Measurements from ENCODE around the gene CHRM2. TPM values are rescaled to one million over a fixed set of nuclear protein-coding genes. Genes with fewer than 3 reads are reported as not detected.

CHRM2 gene
- total RNA-seq, 1 experiment from 2014 or later = not detected

DNA sequence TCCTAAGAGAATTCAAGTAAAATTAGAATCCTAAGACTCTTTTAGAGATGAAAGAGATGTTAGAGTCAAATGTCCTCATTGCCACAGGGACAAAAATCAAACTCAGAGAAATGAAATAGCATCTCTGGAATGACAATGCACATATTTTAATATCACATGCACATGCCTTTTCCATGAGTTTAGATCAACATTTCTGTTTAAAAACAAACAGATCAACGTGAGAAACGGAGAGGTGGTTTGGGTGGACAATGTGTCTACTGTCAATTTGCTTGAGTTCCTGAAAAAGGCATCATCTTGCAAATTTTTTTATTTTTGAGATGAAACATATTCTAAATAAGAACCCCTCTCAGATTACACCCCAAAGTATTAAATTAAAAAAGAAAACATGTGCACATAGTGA lies 130.0 kb downstream of the CHRM2 start:
- Histone ChIP-seq H3K4me2 (ENCODE audit: insufficient read depth, insufficient read length, low read length) (no peak overlapping the region), H2BK120ac (ENCODE audit: low read depth, low read length, poor library complexity, severe bottlenecking) (no peak overlapping the region), H2BK5ac (ENCODE audit: insufficient read length, low read length) (no peak overlapping the region), H3K79me1 (ENCODE audit: insufficient read depth, low read depth, low read length, poor library complexity, severe bottlenecking) (no peaks in the 10 kb centered on the region), H3K9ac (ENCODE audit: extremely low read depth, insufficient read length, low read length) (no peak overlapping the region), H2BK12ac (ENCODE audit: insufficient read length, low read depth, low read length) (no peak overlapping the region), H2AK5ac (ENCODE audit: insufficient read length, low read length) (no peak overlapping the region), H3K56ac (ENCODE audit: insufficient read length, low read depth, low read length) (no peak overlapping the region), H3K27me3 (ENCODE audit: insufficient read depth, low read length) (no peaks in the 10 kb centered on the region), H4K20me1 (ENCODE audit: control insufficient read depth, insufficient read depth, insufficient read length) (no peaks in the 10 kb centered on the region), H3K4me1 (ENCODE audit: insufficient read depth, low read length) (peaks cover 6% of the 10 kb centered on the region; the same call in 1 of the 2 replicates), H3K79me2 (ENCODE audit: insufficient read depth, low read length) (no peaks in the 10 kb centered on the region), H3K27ac (ENCODE audit: insufficient read length, low read depth, low read length) (no peak overlapping the region), H2BK20ac (ENCODE audit: low read depth, low read length, poor library complexity, severe bottlenecking) (no peak overlapping the region), H3K4ac (ENCODE audit: low read depth, low read length) (no peak overlapping the region), H2AFZ (ENCODE audit: low read length) (no peak overlapping the region), H3T11ph (ENCODE audit: low read length) (no peak overlapping the region), H4K5ac (ENCODE audit: insufficient read length, low read depth, low read length) (no peak overlapping the region), H3K9me3 (ENCODE audit: control insufficient read depth, low read depth, low read length) (no peaks in the 10 kb centered on the region), H3K18ac (ENCODE audit: insufficient read length, low read depth, low read length) (no peak overlapping the region), H2BK15ac (ENCODE audit: low read depth, low read length) (no peak overlapping the region), H3K14ac (ENCODE audit: insufficient read depth, low read length) (no peak overlapping the region), H3K23ac (ENCODE audit: insufficient read length, low read depth, low read length) (no peak overlapping the region), H4K8ac (replicated peaks; ENCODE audit: insufficient read length, low read depth, low read length) (no peak overlapping the region), H4K91ac (ENCODE audit: insufficient read length, low read depth, low read length) (no peak overlapping the region), H3K23me2 (ENCODE audit: insufficient read length, low read depth, low read length, poor library complexity, severe bottlenecking) (no peaks in the 10 kb centered on the region)
- Mint-ChIP-seq H3K4me1 (peaks cover 10 to 12% of the 10 kb centered on the region in 2 experiments), H3K27ac (no peak overlapping the region), H3K36me3 (ENCODE audit: insufficient read depth in 1 of 3, low read depth in 3 of 3) (no peaks in the 10 kb centered on the region), H3K4me3 (no peak overlapping the region), H3K27me3 (ENCODE audit: low read depth) (no peaks in the 10 kb centered on the region; the same call in 1 of the 2 replicates), H3K9me3 (no peaks in the 10 kb centered on the region)
- TF ChIP-seq, protein P1, sequence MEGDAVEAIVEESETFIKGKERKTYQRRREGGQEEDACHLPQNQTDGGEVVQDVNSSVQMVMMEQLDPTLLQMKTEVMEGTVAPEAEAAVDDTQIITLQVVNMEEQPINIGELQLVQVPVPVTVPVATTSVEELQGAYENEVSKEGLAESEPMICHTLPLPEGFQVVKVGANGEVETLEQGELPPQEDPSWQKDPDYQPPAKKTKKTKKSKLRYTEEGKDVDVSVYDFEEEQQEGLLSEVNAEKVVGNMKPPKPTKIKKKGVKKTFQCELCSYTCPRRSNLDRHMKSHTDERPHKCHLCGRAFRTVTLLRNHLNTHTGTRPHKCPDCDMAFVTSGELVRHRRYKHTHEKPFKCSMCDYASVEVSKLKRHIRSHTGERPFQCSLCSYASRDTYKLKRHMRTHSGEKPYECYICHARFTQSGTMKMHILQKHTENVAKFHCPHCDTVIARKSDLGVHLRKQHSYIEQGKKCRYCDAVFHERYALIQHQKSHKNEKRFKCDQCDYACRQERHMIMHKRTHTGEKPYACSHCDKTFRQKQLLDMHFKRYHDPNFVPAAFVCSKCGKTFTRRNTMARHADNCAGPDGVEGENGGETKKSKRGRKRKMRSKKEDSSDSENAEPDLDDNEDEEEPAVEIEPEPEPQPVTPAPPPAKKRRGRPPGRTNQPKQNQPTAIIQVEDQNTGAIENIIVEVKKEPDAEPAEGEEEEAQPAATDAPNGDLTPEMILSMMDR (conservative IDR thresholded peaks at IDR 0.05) = no peak
- no CpG with 5 or more reads among the region's 2 CpGs for WGBS (ENCODE audit: extremely low coverage, insufficient read length, low lambda C conversion rate)
- DNase-seq = no peak
